SK-MEL-5 (cell line): ENCODE measurements around the gene TANC1. TPM values are rescaled to one million over a fixed set of nuclear protein-coding genes. Genes with fewer than 3 reads are reported as not detected.
"Not testable (repeated sequence)": the region's sequence is repeated elsewhere in the genome, so short reads cannot be mapped to it uniquely, and the experiment has no call there.

ENCODE experiments used
- DNase-seq: peaks from one replicate; pipeline ENCODE4 v3.0.0-alpha.2; 2016; ENCODE audit warnings: low read depth, low spot score
- in situ Hi-C: cut with HindIII; loops from 2 replicates; pipeline ENCODE4 v1.10.0; 2016; ENCODE audit warnings: low sequenced_read_pairs, high pct_unique_total_duplicates, low pct_unique_long_range_greater_than_20kb
- total RNA-seq: library from RNA; depleted of rRNA; stranded (reverse); fragments of >200 nt; shearing (Covaris generic); gene quantifications from 2 replicates; pipeline ENCODE4 v1.2.3, GENCODE V29; 2014

TANC1 gene
- total RNA-seq, 1 experiment from 2014 or later = 34.6 TPM

DNA sequence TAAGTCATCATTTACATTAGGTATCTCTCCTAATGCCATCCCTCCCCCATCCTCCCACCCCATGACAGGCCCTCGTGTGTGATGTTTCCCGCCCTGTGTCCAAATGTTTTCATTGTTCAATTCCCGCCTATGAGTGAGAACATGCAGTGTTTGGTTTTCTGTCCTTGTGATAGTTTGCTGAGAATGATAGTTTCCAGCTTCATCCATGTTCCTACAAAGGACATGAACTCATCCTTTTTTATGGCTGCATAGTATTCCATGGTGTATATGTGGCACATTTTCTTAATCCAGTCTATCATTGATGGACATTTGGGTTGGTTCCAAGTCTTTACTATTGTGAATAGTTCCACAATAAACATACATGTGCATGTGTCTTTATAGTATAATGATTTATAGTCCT, 68.0 kb downstream of the TANC1 start:
- in situ Hi-C loops, DNase-seq: not testable (repeated sequence)

DNA sequence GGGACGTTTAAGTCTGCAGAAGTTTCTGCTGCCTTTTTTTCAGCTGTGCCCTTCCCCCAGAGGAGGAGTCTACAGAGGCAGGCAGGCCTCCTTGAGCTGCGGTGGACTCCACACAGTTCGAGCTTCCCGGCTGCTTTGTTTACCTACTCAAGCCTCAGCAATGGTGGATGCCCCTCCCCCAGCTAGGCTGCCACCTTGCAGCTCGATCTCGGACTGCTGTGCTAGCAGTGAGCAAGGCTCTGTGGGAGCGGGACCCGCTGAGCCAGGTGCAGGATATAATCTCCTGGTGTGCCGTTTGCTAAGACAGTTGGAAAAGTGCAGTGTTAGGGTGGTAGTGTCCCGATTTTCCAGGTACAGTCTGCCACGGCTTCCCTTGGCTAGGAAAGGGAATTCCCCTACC, 72.9 kb downstream of the TANC1 start:
- DNase-seq, in situ Hi-C loops: not testable (repeated sequence)

DNA sequence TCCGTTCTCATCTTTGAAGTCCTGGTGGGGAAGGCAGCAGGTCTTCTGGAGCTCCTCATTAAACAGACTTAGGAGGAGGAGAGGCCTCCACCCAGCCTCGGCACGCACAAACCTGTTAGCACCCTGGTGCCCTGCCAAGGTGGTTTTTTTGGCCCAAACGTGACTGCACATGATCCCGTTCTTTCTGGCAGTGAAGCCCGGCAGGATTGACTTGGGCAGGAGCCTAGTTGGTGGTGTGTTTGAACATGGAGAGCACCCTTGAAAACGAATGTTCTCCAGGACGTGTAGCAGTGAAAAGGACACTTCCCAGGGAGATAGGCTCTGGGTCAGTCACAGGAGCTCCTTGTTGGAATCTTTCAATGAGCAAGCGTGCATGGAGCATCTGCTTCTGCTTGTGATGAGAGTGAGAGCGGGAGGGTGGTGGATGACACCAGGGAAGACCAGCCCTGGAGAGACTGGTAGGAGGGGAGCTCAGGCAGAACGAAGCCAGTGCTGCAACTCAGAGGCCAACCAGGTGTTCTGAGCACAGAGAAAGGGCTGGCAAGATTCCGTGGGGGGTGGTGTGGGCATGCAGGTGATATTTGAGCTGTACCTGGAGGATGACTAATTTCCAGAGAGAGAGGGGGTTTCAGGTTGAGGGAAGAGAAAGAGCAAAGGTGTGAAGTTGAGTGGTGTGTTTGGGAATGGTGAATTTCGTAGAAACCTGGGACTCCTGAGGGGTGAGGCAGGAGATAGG, 73.8 kb downstream of the TANC1 start:
- in situ Hi-C loops = no loop called here
- DNase-seq = no peak

DNA sequence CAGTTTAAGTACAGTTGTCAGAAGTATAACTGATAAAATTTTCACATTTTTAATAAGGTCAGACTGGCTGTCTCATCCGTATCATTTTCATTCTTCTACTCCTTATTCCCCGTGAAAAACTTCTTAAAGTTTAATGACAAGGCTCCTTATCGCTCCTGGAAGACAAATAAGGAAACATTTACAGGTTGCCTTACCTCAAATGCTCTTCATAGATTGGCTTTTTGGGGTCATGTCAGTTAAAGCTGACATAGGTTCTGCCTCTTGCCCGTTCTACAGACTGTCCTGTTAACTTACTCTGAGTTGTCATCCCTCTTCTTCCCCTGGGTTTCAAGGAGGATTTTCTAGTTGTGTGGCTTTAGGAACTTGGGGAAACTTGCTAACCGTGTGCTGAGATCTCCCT, 75.3 kb downstream of the TANC1 start:
- DNase-seq = no peak
- in situ Hi-C loops = no loop called here

DNA sequence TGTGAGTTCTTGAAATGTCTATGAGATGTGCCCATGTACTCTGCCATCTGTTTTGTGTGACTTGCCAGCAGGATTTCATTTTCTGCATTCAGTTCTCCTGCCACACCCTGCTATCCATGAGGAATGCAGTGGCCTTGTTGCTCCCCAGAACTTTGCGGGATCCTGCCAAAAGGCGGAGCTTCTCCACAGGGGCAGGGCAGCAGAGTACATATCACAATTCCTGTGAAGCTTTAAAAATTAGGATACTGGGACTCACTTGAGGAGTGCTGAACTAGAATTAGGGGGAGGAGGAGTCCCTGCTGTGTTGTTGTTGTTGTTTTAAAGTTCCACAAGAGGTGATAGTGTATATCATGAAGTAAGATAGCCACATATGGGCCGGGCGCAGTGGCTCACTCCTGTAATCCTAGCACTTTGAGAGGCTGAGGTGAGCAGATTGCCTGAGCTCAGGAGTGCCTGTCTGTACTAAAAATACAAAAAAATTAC, 76.4 kb downstream of the TANC1 start:
- no peak for DNase-seq
- in situ Hi-C loops = no loop called here

DNA sequence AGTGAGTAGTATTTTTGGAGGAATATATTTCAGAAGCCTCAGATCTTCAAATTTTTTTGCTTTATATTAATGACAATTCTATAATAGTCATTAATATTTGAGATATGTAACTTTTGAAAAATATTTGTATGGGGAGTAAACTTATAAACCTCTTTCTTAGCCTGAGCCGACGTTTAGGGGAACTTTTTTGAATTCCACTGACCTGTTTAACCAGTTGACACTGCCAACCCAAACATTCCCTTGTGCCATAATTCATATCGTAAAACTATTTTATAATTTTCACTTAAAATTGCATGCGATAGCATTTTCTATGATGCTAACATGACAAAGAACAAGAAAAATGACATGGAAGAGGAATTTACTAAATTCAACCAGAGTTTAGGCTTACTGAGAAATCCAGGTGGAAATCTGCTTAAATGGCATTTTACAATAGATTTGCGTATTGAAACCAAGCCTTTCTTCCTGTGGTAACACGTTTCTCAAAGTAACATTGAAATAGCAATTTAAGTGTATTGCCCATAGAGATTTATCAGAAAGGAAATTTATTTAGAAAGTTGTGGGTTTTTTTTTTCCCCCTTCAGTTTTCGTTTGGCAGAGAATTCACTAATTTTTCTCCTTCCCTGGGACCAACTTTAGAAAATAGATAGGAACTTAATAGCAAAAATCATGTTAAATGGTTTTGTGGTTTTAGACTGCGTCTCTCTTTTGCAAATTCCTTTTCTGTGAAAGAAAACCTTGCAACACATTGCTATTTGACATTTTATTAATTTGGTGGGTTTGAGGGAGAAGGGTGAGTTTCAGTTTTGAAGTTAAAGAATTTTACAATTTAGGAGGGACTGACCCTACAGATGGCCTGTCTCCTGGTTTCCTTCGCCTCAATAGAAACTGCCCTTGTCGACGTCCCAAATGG, 77.4 kb downstream of the TANC1 start:
- no peak for DNase-seq
- in situ Hi-C loops = no loop called here

DNA sequence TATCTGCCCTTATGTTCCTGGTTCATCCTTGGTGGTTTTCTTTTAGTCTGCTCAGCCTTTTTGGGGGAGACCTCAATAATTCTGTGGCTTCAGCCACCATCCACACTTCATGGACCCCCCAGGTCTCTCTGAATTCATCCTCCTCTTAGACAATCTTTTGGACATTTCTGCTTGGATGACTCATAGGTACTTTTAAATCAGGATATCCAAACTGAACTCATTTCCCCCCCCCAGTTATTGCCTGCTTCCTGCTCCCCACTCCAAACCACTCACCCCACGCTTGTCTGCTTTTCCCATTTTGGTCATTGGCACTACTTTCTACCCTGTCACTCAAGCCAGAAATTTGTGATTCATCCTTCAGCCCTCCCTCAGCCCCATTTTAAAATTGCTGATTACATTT, 78.5 kb downstream of the TANC1 start:
- in situ Hi-C loops = no loop called here
- no peak for DNase-seq

DNA sequence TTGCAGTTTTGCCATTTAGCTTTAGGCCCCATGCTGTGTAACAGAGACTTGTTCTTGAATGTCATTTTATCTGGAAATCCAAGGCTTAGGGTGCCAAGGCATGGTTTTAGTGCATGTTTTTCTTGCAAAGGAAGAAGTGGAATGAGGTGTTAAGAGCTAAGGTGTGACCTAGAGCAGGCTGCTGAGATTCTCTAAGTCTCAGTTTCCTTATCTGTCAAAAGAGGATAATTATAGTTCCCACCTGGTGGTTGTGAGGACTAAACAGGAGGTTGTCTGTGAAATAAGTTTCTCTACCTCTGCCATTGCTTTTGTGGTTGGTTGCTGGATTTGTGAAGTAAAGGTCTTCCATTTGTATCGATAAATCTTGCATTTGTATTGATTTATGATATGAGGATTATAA, 82.0 kb downstream of the TANC1 start:
- in situ Hi-C loops = no loop called here
- no peak for DNase-seq

DNA sequence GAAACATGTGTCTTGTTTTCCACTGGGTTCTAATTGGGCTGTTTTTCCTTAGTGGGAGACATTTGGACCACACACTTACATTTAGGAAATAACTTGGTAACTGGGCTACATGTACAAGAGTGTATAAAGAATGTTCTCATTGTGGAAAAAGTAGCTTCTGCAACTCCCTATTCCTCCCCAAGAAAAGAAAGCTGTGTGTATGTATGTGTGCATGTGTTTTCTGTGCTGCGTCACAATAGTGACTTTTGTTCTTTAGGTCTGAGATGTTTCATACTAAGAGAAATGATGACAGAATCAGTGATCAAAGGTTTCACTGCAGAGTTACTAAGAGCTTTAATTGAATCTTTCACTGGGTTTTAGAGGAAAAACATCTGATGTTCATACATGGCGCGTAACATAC, 82.7 kb downstream of the TANC1 start:
- in situ Hi-C loops = no loop called here
- peak; percentile 86 for DNase-seq

DNA sequence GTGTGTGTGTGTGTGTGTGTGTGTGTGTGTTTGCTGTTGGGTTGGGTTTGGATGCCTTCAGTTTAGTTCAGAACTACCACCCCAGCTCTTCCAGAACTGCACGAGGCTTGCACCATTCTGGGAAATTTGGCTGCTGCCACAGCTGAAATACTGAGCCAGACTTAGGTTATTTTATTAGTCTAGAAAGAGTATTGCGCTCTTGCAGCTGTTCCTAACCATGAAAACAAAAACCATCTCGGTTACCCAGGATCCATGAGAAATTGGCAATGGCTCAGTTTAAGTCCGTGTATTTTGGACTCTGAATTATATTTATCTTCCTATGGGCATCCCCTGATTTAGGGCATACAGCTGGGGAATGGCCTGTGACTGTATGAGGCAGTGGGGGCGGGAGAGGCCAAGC, 83.2 kb downstream of the TANC1 start:
- no peak for DNase-seq
- in situ Hi-C loops = no loop called here

DNA sequence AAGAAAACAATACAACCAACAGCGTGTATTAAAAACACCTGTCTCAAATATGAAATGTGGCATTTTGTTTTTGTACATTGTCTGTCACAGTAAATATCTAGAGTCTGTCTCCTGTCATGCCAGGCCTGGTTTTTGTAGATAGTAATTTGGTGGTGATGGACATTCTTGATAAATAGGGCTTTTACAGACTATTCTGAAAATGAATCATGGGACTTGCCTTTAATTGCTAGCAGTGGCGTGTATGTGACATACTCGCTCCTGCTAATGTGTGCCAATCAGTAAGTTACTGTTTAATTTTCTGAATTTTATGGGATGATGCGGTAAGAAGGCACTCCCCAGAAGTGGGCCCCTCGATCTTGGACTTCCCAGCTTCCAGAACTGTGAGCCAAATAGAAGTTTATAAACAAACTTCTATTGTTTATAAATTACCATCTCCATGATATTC, 83.7 kb downstream of the TANC1 start:
- in situ Hi-C loops = no loop called here
- DNase-seq = no peak

DNA sequence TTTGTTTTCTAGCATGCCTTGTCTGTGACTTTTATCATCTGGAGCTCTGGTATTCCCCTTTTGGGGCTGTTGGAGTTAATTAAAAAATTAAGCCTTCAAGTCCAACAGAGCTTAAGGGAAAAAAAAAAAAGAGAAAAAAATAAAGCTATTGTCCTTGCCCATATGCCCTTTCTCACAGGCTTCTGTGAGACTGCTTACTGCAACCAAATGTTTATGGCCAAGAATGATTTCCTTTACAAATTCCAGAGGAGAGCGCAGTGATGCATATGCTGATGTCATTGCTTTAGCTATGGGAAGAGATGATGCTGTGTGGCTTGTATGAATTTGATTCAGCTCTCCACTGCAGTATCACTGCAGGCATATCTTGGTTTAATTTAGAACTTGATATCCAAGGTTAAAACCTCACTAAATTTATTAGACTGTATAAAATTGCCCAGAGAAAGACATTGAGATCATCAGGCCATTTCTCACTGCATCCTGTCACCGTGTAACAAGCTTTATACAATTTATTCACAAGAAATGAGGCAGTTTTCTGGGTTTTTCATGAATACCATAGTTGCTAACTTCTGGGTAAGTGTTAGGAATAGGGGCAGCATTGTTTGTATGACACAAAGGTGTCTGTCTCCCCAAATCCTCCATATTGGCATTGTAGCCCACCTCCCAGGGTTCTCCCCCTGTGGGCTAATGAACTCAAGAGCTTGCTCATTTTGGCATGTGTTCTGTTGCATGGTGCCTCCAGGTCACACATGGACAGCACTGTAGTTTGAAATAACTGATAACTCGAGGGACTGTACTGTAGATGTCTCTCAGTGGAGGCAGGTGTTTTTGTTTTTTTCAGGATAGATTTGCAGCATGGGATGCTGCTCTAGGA, 85.0 kb downstream of the TANC1 start:
- DNase-seq = peak; percentile 93
- in situ Hi-C loops = no loop called here

DNA sequence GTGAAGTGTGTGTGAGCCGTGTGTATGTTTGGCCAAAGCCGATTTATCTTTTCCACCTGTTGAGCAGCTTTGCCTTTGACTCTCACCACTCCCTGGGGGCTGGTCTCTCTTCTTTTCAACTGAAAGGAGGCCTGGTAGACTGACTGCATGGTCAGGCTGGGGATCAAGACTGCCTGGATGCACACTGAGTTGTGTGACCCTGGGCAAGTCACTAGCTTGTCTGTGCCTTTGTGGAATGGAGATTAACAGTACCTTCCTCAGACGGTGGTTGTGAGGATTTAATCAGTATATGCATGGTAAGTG, 85.5 kb downstream of the TANC1 start:
- in situ Hi-C loops = no loop called here
- no peak for DNase-seq

DNA sequence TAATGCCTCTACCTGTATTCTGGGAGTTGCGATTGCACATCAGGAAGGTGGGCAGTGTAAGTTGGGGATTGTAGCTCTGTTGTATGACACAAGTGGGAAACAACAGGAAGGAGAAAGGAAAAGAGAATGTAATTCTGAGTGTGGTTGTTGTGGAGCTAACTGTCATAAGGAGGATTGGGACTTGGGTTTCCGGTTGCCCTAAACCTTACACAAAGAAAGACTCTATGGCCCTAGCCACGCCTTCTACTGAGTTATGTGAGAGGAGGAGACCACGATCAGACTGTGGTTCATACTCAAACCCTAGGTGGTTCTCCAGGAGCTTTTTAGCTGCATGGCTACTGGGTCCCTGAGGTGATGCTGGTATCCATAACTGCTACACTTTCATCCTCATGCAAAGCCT, 86.5 kb downstream of the TANC1 start:
- in situ Hi-C loops = no loop called here
- DNase-seq = peak; percentile 94

DNA sequence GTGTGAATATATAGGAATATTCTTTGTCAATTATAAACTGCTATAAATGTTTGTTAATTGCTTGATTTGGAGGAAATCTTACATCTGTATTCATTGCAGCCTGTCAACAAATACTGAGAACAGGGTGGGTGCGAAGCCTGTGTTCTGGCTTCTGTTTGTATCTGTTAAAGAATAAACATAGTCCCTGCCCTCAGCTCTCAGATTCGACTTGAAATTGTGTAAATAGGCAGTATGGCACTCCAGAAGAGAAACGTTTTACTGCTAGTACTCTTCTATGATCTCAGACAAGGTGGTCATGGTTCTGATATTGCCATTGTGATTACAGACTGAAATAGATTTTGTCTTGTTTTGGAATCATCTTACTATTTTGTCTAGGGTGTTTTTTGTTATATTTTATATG, 92.1 kb downstream of the TANC1 start:
- in situ Hi-C loops = no loop called here
- DNase-seq = no peak

DNA sequence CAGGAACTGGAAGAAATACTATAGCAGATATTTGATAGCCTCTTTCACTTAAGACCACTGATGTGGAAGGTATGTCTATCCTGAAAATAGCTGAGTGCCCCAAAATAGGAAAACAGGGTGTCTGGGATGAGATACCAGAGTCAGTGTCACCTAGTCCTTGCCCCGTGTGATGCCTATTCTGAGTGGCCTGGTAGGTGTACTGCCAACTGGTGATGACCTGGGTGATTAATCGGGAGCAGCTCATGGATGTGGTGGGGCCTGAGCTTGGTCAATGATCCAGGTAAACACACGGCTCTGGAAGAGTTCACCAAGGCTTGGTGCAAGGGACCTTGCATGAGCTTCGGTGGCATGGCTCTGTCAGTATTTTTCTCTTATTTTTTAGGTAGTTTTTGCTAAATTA, 95.2 kb downstream of the TANC1 start:
- DNase-seq = no peak

DNA sequence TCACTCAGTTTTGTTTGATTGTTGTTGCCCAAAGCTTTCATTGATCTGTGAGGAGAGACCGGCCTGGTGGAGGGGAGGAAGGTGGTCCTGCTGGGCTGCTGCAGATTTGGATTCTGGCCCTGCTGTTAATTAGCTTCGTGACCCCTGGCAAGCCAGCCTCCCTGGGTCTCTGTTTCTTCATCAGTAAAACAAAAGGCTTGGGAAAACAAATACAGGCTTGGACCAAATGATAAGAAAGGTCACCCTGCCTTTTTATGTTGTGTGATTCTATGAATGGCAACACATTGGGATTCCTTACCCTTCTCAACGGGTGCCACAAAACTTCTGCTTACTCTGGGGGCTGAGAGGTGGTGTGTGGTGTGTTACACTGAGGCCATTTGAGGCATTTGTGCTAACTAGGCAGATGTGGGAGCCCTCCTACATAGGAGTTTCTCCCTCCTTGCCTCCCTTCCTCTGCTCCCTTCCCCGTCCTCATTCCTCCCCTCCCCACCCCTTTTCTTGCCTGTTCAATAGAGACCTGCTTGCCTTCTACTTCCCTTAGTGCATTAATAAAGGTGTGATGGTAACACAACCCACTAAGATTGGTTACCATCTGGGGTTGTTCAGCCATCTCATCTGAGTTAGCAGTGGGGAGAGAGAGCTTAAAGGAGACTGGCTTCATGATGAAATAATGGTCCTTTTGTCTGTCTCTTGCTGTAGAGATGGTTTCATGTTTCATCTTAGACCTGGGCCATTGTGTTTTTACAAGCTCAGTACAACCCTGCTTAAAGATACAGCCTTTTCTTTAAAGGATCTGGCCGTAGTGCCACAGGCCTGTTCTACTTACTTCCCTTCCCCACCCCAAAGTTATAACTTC, 96.2 kb downstream of the TANC1 start:
- DNase-seq = peak; percentile 83
- in situ Hi-C loops = no loop called here

More for the DNA sequence above, 95.2 kb downstream of the TANC1 start:
- in situ Hi-C loops = no loop called here
